Pulmonary artery endothelial cell (primary cell): ENCODE results near the gene ZNF280D. TPM values are rescaled to one million over a fixed set of nuclear protein-coding genes. Genes with fewer than 3 reads are reported as not detected.

Experiments
- DNase-seq: peaks from one replicate; pipeline ENCODE4 v3.0.0-alpha.2; 2011; ENCODE audit warnings: low read depth, low spot score
- total RNA-seq: library from RNA; depleted of rRNA; stranded (reverse); fragments of >200 nt; gene quantifications from 2 replicates; pipeline ENCODE4 v1.2.3, GENCODE V29; 2014

ZNF280D gene
- total RNA-seq, 1 donor from 2014 or later: 18.7 TPM

GRCh38 chr15:56754772-56755370 lies 21.6 kb upstream of the ZNF280D start:
- no peak for DNase-seq

GRCh38 chr15:56752986-56753385 lies 19.7 kb upstream of the ZNF280D start:
- no peak for DNase-seq

GRCh38 chr15:56749982-56750381 lies 16.7 kb upstream of the ZNF280D start:
- DNase-seq: no peak

- DNase-seq: no peak
Observed at GRCh38 chr15:56744701-56745683, 11.7 kb upstream of the ZNF280D start.

- no peak for DNase-seq
Observed at GRCh38 chr15:56741541-56741940, 8.2 kb upstream of the ZNF280D start.

GRCh38 chr15:56739964-56740640 lies 6.8 kb upstream of the ZNF280D start:
- no peak for DNase-seq

- DNase-seq: no peak
Observed at GRCh38 chr15:56739474-56739873, 6.2 kb upstream of the ZNF280D start.

GRCh38 chr15:56737791-56738190 lies 4.5 kb upstream of the ZNF280D start:
- no peak for DNase-seq

- DNase-seq: no peak
Observed at GRCh38 chr15:56736881-56737707, 3.8 kb upstream of the ZNF280D start.

GRCh38 chr15:56736308-56736707 lies 3.0 kb upstream of the ZNF280D start:
- peak; percentile 7 for DNase-seq

- no peak for DNase-seq
Observed at GRCh38 chr15:56735589-56735988, 2.3 kb upstream of the ZNF280D start.

- DNase-seq: no peak
Observed at GRCh38 chr15:56734013-56734635, 815 bp upstream of the ZNF280D start.

GRCh38 chr15:56732886-56733135 lies 498 bp downstream of the ZNF280D start:
- DNase-seq: no peak

- no peak for DNase-seq
Observed at GRCh38 chr15:56732135-56732885, 999 bp downstream of the ZNF280D start.

- no peak for DNase-seq
Observed at GRCh38 chr15:56731548-56731947, 1.8 kb downstream of the ZNF280D start.

GRCh38 chr15:56729561-56729960 lies 3.7 kb downstream of the ZNF280D start:
- no peak for DNase-seq

GRCh38 chr15:56725386-56725785 lies 7.9 kb downstream of the ZNF280D start:
- no peak for DNase-seq

- no peak for DNase-seq
Observed at GRCh38 chr15:56724232-56724631, 9.1 kb downstream of the ZNF280D start.

- DNase-seq: no peak
Observed at GRCh38 chr15:56723787-56724186, 9.5 kb downstream of the ZNF280D start.

GRCh38 chr15:56719774-56720555 lies 13.3 kb downstream of the ZNF280D start:
- no peak for DNase-seq
